CD4-positive, alpha-beta T cell (primary cell): ENCODE measurements around the gene CD300LF. TPM values are rescaled to one million over a fixed set of nuclear protein-coding genes. Genes with fewer than 3 reads are reported as not detected.

Experiments
- ATAC-seq: fragments of 200-7000 bp; cut with Tn5 transposase; one replicate; pipeline ENCODE4 v1.10.0; 2022; ENCODE audit warnings: mild to moderate bottlenecking; ENCODE audit not compliant: poor library complexity
- CTCF ChIA-PET: fragments of 350-600 bp; sonication (Branson Sonifier 250); formaldehyde crosslinking; loops from one replicate; lab custom pipeline; 2021; ENCODE audit warnings: antibody characterized with exemption, inconsistent platforms; lab: Charles Lee
- POLR2A ChIA-PET: fragments of 350-600 bp; sonication (Branson Sonifier 250); formaldehyde crosslinking; loops from one replicate; lab custom pipeline; 2021; ENCODE audit warnings: antibody characterized with exemption, inconsistent platforms; lab: Charles Lee
- DNase-seq, 14 experiments: peaks; one replicate each; pipeline ENCODE4 v3.0.0-alpha.2; 2013 to 2020; ENCODE audit warnings: mixed read lengths in 2 of 14
- H3K27ac ChIP-seq, 2 donors: one replicate each; pipeline versions ENCODE4 v1.5.1 to v1.7.0; 2013; ENCODE audit warnings: low read length in 2 of 2, low read depth in 1 of 2, mild to moderate bottlenecking in 1 of 2
- H3K27me3 ChIP-seq, 2 experiments: 1 replicate in 1 of 2; 2 replicates in 1 of 2; pipeline versions ENCODE4 v1.6.1 to v1.7.0; 2013; ENCODE audit warnings: low read length in 2 of 2, control low read depth in 1 of 2, mild to moderate bottlenecking in 1 of 2, moderate library complexity in 1 of 2; ENCODE audit not compliant: insufficient read depth in 2 of 2, control insufficient read depth in 1 of 2
- H3K36me3 ChIP-seq: one replicate; pipeline ENCODE4 v1.6.1; 2013; ENCODE audit warnings: low read length, control low read depth; ENCODE audit not compliant: insufficient read depth
- H3K4me1 ChIP-seq: one replicate; pipeline ENCODE4 v1.6.1; 2013; ENCODE audit warnings: low read length, control low read depth; ENCODE audit not compliant: insufficient read depth
- H3K4me3 ChIP-seq: one replicate; pipeline ENCODE4 v1.5.1; 2013; ENCODE audit warnings: mild to moderate bottlenecking, low read length, moderate library complexity
- H3K9me3 ChIP-seq, 2 experiments: 1 replicate in 1 of 2; 2 replicates in 1 of 2; pipeline versions ENCODE4 v1.6.1 to v1.7.0; 2013; ENCODE audit warnings: low read length in 2 of 2, mild to moderate bottlenecking in 2 of 2, control low read depth in 1 of 2, moderate library complexity in 1 of 2; ENCODE audit not compliant: control insufficient read depth in 1 of 2, insufficient read depth in 1 of 2
- H3K27ac Mint-ChIP-seq: one replicate; pipeline ENCODE4 v1.8.0; 2020; ENCODE audit warnings: mixed read lengths
- H3K27me3 Mint-ChIP-seq: one replicate; pipeline ENCODE4 v1.8.0; 2021; ENCODE audit warnings: mixed read lengths
- H3K36me3 Mint-ChIP-seq: one replicate; pipeline ENCODE4 v1.8.0; 2021; ENCODE audit warnings: low read depth, mixed read lengths
- H3K4me1 Mint-ChIP-seq: one replicate; pipeline ENCODE4 v1.8.0; 2021; ENCODE audit warnings: low read depth, mixed read lengths
- H3K4me3 Mint-ChIP-seq: one replicate; pipeline ENCODE4 v1.8.0; 2020; ENCODE audit warnings: mild to moderate bottlenecking, mixed read lengths
- H3K9me3 Mint-ChIP-seq: one replicate; pipeline ENCODE4 v1.8.0; 2020; ENCODE audit warnings: mixed read lengths
- CTCF ChIP-seq: fragments of 200-600 bp; IDR thresholded peaks from one replicate; pipeline ENCODE4 v1.8.0; 2022; ENCODE audit warnings: antibody characterized with exemption, mild to moderate bottlenecking
- intact Hi-C, 2 experiments: fragments of 100-400 bp; cut with DNase I in 1 of 2; cut with micrococcal nuclease in 1 of 2; formaldehyde crosslinking; loops; one replicate each; pipeline versions ENCODE4 v1.15.1 to v1.9.0; 2023 to 2025; cut with DNase I, micrococcal nuclease
- total RNA-seq, 174 experiments: library from RNA in 2 of 174; stranded (reverse) in 2 of 174; gene quantifications; one replicate each; pipeline ENCODE4 v1.2.3 and lab custom pipeline; 2021 to 2026

Gene CD300LF
- total RNA-seq, 2 experiments from 2014 or later, result 0.39 to 1.0 TPM

- no peaks in the 10 kb centered on the region for H3K27me3 ChIP-seq
- Mint-ChIP-seq H3K36me3 (no peaks in the 10 kb centered on the region), H3K4me3 (no peak overlapping the region), H3K27ac (no peak overlapping the region), H3K9me3 (no peaks in the 10 kb centered on the region), H3K27me3 (no peaks in the 10 kb centered on the region), H3K4me1 (peaks cover 5% of the 10 kb centered on the region)
- no peak for TF ChIP-seq CTCF
- no peak overlapping the region for H3K27ac ChIP-seq
- ChIA-PET POLR2A (no interaction called here), CTCF (no interaction called here)
- intact Hi-C loops, result no loop called here
- H3K36me3 ChIP-seq, result no peaks in the 10 kb centered on the region
- peaks cover 38% of the 10 kb centered on the region for H3K4me1 ChIP-seq
- ATAC-seq (no peak), DNase-seq (no peak)
- no peaks in the 10 kb centered on the region for H3K9me3 ChIP-seq
- no peak overlapping the region for H3K4me3 ChIP-seq
These were observed 15.4 kb upstream of the CD300LF start for GRCh38 chr17:74728033-74728701.

DNA sequence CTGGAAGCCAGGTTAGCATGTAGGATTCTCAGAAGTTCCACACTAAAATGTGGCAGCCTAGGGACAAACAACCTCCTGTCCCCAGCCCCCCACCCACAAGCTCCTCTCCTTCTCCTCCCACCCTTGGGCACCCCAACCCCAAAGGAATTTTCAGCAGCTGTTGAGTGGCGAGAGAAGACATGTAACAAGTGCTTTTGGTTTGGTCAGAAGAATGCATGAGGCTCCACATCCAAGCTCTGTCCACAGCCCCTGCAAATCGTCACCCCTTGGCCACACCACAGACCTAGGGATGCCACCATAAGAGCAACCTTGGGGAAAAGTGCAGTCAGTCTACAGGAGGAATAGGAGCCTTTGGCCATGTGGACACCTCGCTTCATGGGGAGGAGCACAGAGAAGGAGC is 12.4 kb upstream of the CD300LF start:
- no peaks in the 10 kb centered on the region for H3K36me3 Mint-ChIP-seq
- no peak overlapping the region for H3K27ac Mint-ChIP-seq
- no peak for ATAC-seq
- H3K9me3 Mint-ChIP-seq, result no peaks in the 10 kb centered on the region
- H3K27me3 Mint-ChIP-seq, result no peaks in the 10 kb centered on the region
- intact Hi-C loops, result no loop called here
- no peak overlapping the region for H3K4me3 Mint-ChIP-seq
- Histone ChIP-seq H3K27me3 (no peaks in the 10 kb centered on the region), H3K4me1 (peaks cover 12% of the 10 kb centered on the region), H3K27ac (no peak overlapping the region), H3K4me3 (no peak overlapping the region), H3K9me3 (no peaks in the 10 kb centered on the region), H3K36me3 (no peaks in the 10 kb centered on the region)
- DNase-seq, result no peak
- CTCF ChIA-PET, result interaction anchor here (2.6 kb wide), 1 partner anchor 12 kb away, joined by 10 read pairs; the partner anchor contains the start of gene RAB37
- TF ChIP-seq CTCF, result no peak
- H3K4me1 Mint-ChIP-seq, result no peaks in the 10 kb centered on the region
- POLR2A ChIA-PET, result interaction anchor here (0.7 to 1.3 kb wide), 2 partner anchors 13 kb away, joined by 3 read pairs; no protein-coding TSS in a partner anchor

GRCh38 chr17:74723891-74724290 is 11.2 kb upstream of the CD300LF start:
- H3K36me3 Mint-ChIP-seq, result no peaks in the 10 kb centered on the region
- no peaks in the 10 kb centered on the region for H3K4me1 Mint-ChIP-seq
- POLR2A ChIA-PET, result interaction anchor here (1.3 kb wide), 1 partner anchor 15 kb away, joined by 3 read pairs; no protein-coding TSS in a partner anchor
- H3K27ac Mint-ChIP-seq, result no peak overlapping the region
- intact Hi-C loops, result no loop called here
- CTCF ChIA-PET, result no interaction called here
- H3K27ac ChIP-seq, result no peak overlapping the region
- H3K4me1 ChIP-seq, result no peaks in the 10 kb centered on the region
- H3K27me3 ChIP-seq, result no peaks in the 10 kb centered on the region
- no peak overlapping the region for H3K4me3 Mint-ChIP-seq
- TF ChIP-seq CTCF, result no peak
- ATAC-seq (no peak), DNase-seq (no peak)
- no peaks in the 10 kb centered on the region for H3K9me3 Mint-ChIP-seq
- H3K27me3 Mint-ChIP-seq, result no peaks in the 10 kb centered on the region
- H3K9me3 ChIP-seq, result no peaks in the 10 kb centered on the region
- H3K4me3 ChIP-seq, result no peak overlapping the region
- no peaks in the 10 kb centered on the region for H3K36me3 ChIP-seq
